GM15510 (cell line): ENCODE measurements around the gene PHKG1.
A peak's percentile ranks its signal among the peaks of the same experiment; 100 is the strongest.

Experiments used
- POLR2A ChIP-seq: IDR thresholded peaks from 3 replicates; pipeline ENCODE4 v1.6.1; 2011; ENCODE audit warnings: borderline replicate concordance; ENCODE audit not compliant: insufficient read length; ENCODE audit errors: extremely low read depth

The PHKG1 gene

GRCh38 chr7:56092789-56093531, at the start of gene PHKG1:
Gene PHKG1 (minus strand): TSS chr7:56092952. CDS start chr7:56088941, 4,011 bp downstream.
- no peak for TF ChIP-seq POLR2A

DNA sequence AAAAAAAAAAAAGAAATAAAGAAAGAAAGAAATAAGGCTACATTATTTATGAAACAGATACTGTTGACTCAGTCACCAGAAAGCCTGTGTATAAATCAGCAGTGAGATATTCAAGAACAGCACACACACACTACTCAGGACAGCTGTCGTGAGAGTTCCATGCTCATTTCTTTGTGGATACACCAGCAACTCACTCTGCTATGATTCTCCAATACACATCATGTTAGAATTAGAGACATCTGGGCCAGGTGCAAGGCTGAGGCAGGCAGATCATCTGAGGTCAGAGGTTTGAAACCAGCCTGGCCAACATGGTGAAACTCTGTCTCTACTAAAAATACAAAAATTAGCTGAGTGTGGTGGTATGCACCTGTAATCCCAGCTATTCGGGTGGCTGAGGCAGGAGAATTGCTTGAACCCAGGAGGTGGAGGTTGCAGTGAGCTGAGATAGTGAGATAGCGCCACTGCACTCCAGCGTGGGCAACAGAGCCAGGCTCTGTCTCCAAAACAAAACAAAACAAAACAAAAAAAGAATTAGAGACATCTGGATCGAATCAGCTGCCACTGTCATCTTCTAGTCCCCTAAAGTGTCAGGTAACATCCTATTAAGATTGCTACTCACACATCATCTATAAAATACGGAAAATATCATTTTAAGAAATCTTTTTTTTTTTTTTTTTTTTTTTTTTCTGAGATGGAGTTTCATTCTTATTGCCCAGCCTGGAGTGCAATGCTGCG, 34.7 kb upstream of the PHKG1 start:
- TF ChIP-seq POLR2A: no peak

DNA sequence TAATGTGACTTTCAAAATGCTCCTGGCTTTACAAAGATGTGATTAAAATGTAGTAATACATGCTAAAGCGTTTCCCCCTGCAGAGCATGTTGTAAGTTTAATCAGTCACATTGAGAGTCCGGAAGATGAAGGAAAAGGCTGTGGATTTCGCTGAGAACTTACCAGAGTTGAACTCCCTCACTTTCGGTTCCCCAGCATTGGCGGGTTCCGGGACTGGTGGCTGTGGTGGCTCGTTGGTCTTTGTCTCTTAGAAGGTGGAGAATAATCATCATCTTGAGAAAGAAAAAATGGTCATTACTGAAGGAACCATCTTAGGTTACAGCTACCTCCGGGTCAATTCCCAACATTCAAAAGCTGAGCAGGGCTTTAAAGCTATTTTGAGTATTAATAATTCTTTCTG, 33.1 kb upstream of the PHKG1 start:
- TF ChIP-seq POLR2A: no peak

DNA sequence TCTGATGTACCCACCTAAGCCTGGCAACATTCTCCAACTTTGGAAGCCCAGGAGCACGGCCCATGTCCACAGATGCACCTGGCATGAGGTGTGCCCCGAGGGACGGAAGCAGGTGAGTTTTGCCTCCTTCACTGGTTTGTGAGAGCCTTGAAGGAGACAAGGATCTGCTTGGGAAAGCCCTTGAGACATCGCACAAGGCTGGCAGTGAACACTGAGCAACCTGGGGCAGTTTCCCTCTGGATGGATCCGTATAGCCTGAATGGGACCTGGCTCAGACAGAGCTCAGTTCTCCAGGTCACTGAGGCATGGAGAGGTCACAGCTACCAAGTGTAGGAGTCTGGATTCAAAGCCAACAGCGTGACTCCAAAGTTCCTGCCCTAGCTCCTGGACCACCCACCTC, 32.2 kb upstream of the PHKG1 start:
- no peak for TF ChIP-seq POLR2A

DNA sequence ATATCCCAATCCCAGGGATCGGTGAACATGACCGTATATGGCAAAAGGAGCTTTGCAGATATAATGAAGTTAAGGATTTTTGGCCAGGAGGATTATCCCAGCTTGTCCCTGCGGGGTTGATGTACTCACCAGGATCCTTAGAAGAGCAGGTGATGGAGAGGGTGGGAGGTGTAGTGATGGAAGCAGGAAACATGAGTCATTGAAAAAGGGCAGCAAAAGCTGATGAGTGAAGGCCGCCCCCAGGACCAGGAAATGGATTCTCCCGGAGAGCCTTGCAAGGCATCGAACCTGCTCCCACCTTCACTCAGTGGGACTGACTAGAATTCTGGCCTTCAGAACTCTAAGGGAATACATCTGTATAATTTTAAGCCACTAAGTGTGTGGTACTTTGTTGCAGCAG, 28.7 kb upstream of the PHKG1 start:
- TF ChIP-seq POLR2A: no peak

DNA sequence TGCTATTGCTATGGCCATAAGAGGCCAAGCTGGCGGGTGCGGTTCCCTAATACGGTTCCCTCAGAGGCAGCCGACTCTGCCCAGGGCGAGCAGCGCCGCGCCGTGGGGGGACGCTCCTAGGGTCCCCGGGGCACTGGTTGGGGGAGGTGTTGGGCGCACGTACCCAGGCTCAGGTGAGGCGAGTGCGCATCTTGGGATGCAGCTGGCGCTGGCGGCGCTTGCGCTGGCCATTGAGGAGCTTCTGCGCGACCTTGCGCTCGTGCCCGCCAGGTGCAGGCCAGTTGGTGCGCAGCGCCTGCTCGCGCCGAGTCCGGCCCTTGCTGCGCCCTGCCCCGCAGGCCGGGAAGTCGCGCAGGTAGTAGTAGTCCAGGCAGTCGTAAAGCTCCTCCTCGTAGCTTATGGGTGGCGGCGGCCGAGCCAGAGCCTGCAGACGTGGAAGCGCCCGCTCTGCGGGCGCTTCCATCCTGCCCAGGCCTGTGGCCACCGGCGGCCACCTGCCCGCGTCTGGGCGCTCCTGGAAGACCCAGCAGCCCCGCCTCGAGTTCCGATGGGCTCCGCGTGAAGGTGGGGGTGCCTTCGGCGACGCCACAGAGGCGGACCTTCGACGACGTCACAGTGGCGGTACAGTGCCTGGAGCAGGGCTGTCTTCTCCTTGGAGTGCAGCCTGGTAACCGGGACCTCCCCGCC, 23.2 kb upstream of the PHKG1 start, which contains the start of gene NUPR2:
NUPR2 (minus strand) TSS at position 566 of the 687 bp plus-strand sequence; CDS start at position 463, 103 bp downstream.
- TF ChIP-seq POLR2A: no peak

GRCh38 chr7:56110611-56111010, 17.9 kb upstream of the PHKG1 start:
- TF ChIP-seq POLR2A: no peak

- no peak for TF ChIP-seq POLR2A
Measured at GRCh38 chr7:56107954-56108258, 15.2 kb upstream of the PHKG1 start.

DNA sequence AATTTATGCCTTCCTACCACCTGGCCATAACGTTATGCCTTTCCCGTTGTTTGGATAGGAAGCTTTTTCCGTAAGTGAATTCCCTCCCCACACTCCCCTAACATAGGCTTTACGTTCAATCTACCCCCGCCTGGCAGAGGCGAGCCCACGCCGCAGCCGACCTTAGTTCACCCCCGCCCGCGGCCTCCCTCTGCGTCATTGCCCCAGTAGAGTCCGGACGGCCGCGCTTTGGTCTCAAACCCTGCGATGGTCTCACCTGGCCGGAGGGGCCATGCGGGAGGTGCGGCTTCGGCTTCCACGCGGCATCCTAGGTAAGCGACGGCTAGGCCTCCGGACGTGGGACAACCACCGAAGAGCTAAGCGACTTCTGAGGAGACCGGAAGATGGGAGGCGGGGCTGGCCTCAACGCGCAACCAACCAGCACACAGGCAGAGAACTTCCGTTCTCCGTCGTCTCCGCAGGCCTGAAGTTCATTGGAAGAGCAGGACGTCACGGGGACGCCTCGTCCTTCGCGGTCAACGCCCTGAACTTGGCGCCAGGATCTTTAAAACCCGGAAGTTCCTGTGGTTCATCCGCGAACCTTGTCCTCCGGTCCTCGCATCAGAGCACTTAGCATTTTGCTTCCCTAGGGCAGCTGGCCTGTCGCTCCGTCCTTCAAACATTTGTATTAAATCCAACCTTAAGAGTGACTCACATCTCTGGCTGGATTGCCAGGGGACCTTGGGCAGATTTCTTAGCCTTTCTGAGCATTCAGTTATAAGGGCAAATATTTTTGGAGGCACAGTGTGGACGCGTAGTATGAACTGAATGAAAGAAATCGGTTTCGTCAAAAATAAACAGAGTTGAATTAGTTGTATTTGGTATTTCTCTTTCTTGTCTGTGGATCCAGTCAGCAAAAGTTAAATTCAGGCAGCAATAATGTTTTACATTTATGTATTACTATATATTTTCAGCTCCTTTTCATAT, 13.6 kb upstream of the PHKG1 start, which contains the start of gene CHCHD2:
CHCHD2 (minus strand) TSS at position 369 of the 966 bp plus-strand sequence; CDS start at position 306, 63 bp downstream.
- TF ChIP-seq POLR2A: peak; percentile 73

GRCh38 chr7:56105508-56105907, 12.8 kb upstream of the PHKG1 start:
- TF ChIP-seq POLR2A: no peak

GRCh38 chr7:56099653-56100052, 6.9 kb upstream of the PHKG1 start:
- no peak for TF ChIP-seq POLR2A

GRCh38 chr7:56097700-56098099, 4.9 kb upstream of the PHKG1 start:
- TF ChIP-seq POLR2A: no peak

DNA sequence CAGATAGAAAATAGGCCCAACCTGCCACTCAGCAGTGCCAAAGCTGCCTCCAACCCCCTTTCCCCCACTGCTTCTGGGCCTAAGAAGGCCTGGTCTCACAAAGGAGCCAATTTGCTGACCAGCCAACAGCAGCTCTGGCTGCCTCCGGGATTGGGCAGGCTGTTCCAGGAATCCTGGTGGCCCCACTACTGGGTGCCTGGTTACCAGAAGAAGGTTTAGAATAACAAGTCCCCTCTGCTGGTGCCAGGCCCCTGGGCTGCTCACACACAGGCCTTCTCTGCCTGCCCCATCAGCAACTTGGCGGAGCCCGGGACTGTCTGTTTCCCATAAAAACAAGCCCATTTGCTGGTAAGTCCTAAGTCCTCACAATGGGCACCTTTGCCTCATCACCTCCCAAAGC, 1.2 kb downstream of the PHKG1 start:
- TF ChIP-seq POLR2A: no peak

GRCh38 chr7:56087445-56087844, 5.3 kb downstream of the PHKG1 start:
- no peak for TF ChIP-seq POLR2A

DNA sequence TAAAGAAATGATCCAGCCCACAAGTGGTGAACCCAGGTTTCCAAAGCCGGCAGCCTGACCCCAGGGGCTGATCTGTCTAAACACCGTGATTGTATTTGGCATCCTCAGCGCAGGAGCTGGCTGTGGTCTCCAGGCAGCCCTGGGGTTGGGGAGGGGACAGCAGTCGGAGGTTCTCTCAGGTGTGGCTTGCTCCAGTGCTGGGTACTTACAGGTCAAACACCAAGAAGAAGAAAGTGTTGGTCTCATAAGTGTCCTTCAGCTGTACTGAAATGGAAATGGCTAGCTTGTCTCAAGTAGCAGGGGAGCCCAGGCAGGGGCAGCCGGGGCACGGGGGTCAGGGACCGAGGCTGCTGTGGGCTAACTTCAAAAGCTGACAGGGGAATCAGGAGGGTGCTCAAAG, 6.0 kb downstream of the PHKG1 start:
- no peak for TF ChIP-seq POLR2A

GRCh38 chr7:56083150-56083785, 9.5 kb downstream of the PHKG1 start:
- no peak for TF ChIP-seq POLR2A
